Muscle of leg (tissue), 11 donors: ENCODE results near the gene PLXNB2. TPM values are rescaled to one million over a fixed set of nuclear protein-coding genes. Genes with fewer than 3 reads are reported as not detected.
A peak's percentile ranks its signal among the peaks of the same experiment; 100 is the strongest.

Source experiments
- DNase-seq: peaks from one replicate; pipeline ENCODE4 v3.0.0; 2013
- H3K27ac ChIP-seq: one replicate; pipeline ENCODE4 v1.5.1; 2013; ENCODE audit warnings: mild to moderate bottlenecking, low read length, control low read depth
- H3K27me3 ChIP-seq: one replicate; pipeline ENCODE4 v1.6.1; 2013; ENCODE audit warnings: low read length; ENCODE audit not compliant: control insufficient read depth, insufficient read depth
- H3K36me3 ChIP-seq: one replicate; pipeline ENCODE4 v1.6.1; 2013; ENCODE audit warnings: low read length; ENCODE audit not compliant: control insufficient read depth, insufficient read depth
- H3K4me1 ChIP-seq: one replicate; pipeline ENCODE4 v1.6.1; 2013; ENCODE audit warnings: low read length; ENCODE audit not compliant: control insufficient read depth, insufficient read depth
- H3K4me3 ChIP-seq: one replicate; pipeline ENCODE4 v1.5.1; 2013; ENCODE audit warnings: low read length, control low read depth
- H3K9me3 ChIP-seq: replicated peaks from 2 replicates; pipeline ENCODE4 v1.6.1; 2013; ENCODE audit warnings: low read depth, low read length; ENCODE audit not compliant: control insufficient read depth
- WGBS: methylation state at CpG from one replicate; pipeline ENCODE4 v1.1.5; 2013; ENCODE audit warnings: missing lambda C conversion rate; ENCODE audit not compliant: insufficient coverage; 5-methylcytosine and 5-hydroxymethylcytosine counted together
- polyA plus RNA-seq, 8 donors: library from polyadenylated mRNA; unstranded; fragments of 120-200 nt; gene quantifications; one replicate each; pipeline versions ENCODE4 v1.2.1 to v1.2.3, GENCODE V29; 2013; ENCODE audit warnings: inconsistent platforms in 1 of 8, low replicate concordance in 1 of 8; ENCODE audit not compliant: insufficient read length in 8 of 8, insufficient read depth in 1 of 8
- total RNA-seq: library from RNA; stranded (reverse); fragments of 120-200 nt; gene quantifications from one replicate; pipeline ENCODE4 v1.2.4, GENCODE V29; 2013

Gene PLXNB2
- total and polyA plus RNA-seq, 9 donors, result 36.9 to 110 (median 93.3) TPM

GRCh38 chr22:50304528-50305392 is 2.7 kb downstream of the PLXNB2 start:
- H3K4me3 ChIP-seq, result peak overlapping the region; percentile 88
- WGBS, result 49% methylated on average over 14 of the region's 22 CpGs
- no peaks in the 10 kb centered on the region for H3K9me3 ChIP-seq
- peaks cover 19% of the 10 kb centered on the region for H3K36me3 ChIP-seq
- peak overlapping the region; percentile 92 for H3K27ac ChIP-seq
- DNase-seq, result peak; percentile 56
- peaks cover 87% of the 10 kb centered on the region for H3K4me1 ChIP-seq
- H3K27me3 ChIP-seq, result no peaks in the 10 kb centered on the region

DNA sequence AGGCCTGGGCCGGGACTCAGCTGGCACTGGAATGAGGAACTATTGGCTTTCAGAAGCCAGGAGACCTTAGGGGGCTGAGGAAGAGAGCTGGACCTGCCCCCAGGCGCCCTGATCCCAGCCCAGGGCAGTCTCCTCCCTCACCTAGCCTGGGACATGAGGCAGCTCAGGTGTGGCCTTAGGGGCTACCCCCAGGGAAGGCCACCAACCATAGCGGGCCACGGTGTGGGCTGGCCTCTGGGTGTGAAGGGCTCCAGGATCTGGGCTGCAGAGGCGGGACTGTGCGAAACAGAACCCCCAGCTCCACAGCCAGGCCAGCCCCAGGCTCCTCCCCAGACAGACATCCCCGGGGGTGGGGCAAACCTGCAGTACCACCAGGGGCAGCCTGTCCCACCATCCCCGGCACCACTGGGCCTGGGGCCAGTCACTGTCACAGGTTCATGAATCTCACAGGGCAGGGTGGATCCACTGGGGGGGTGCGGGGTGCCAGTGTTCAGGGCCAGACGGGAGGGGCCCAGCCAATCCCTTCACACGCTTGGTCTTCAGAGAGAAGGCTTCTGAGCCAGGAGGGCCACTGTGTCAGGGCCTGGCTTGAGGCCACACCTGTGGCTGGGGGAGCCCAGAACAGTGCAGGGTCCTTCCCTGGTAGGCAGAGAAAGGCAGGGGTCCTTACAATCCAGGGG is 3.5 kb downstream of the PLXNB2 start:
- H3K4me3 ChIP-seq, result peak overlapping the region; percentile 2
- H3K27me3 ChIP-seq, result no peaks in the 10 kb centered on the region
- H3K36me3 ChIP-seq, result peaks cover 19% of the 10 kb centered on the region
- H3K9me3 ChIP-seq, result no peaks in the 10 kb centered on the region
- 45% methylated on average over 6 of the region's 11 CpGs for WGBS
- peak overlapping the region; percentile 92 for H3K27ac ChIP-seq
- H3K4me1 ChIP-seq, result peaks cover 84% of the 10 kb centered on the region
- DNase-seq, result peak; percentile 47

GRCh38 chr22:50303515-50303847 is 4.0 kb downstream of the PLXNB2 start:
- H3K4me1 ChIP-seq, result peaks cover 83% of the 10 kb centered on the region
- no peaks in the 10 kb centered on the region for H3K9me3 ChIP-seq
- no peak overlapping the region for H3K4me3 ChIP-seq

GRCh38 chr22:50302564-50302963 is 4.9 kb downstream of the PLXNB2 start:
- DNase-seq, result peak; percentile 72
- no peak overlapping the region for H3K4me3 ChIP-seq
- H3K9me3 ChIP-seq, result no peaks in the 10 kb centered on the region
- H3K36me3 ChIP-seq, result peaks cover 19% of the 10 kb centered on the region
- H3K27me3 ChIP-seq, result no peaks in the 10 kb centered on the region
- 13% methylated on average over 2 of the region's 5 CpGs for WGBS
- peak overlapping the region; percentile 92 for H3K27ac ChIP-seq
- peaks cover 75% of the 10 kb centered on the region for H3K4me1 ChIP-seq

More at GRCh38 chr22:50303515-50303847, 4.0 kb downstream of the PLXNB2 start:
- H3K36me3 ChIP-seq, result peaks cover 19% of the 10 kb centered on the region
- DNase-seq, result no peak
- H3K27ac ChIP-seq, result peak overlapping the region; percentile 92
- H3K27me3 ChIP-seq, result no peaks in the 10 kb centered on the region
- WGBS, result 53% methylated on average over 7 of the region's 7 CpGs

- Histone ChIP-seq H3K27me3 (no peaks in the 10 kb centered on the region), H3K9me3 (no peaks in the 10 kb centered on the region), H3K4me3 (no peak overlapping the region), H3K36me3 (peaks cover 19% of the 10 kb centered on the region), H3K27ac (peak overlapping the region; percentile 89), H3K4me1 (peaks cover 75% of the 10 kb centered on the region)
- DNase-seq, result peak; percentile 35
- WGBS, result 46% methylated on average over 9 of the region's 9 CpGs
Observed at GRCh38 chr22:50302041-50302541, 5.4 kb downstream of the PLXNB2 start.

DNA sequence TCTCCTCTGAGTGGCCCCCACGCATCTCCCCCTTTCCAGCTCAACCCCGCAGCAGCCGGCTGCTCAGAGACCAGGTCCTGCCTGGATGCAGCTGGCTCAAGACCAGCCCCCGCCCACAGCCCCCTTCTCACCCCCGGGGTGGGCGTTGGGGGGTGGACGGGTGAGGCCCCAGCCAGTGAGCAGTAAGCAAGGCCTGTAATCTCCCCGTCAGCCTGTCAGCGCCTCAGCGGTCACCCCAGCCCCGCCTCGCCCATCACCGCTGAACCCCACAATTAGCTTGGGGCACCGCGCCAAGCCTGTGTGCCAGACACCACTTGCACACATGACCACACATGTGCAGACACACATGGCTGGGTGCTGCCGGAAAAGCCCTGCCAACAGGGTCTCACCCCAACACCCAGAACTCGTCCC is 5.9 kb downstream of the PLXNB2 start:
- Histone ChIP-seq H3K9me3 (no peaks in the 10 kb centered on the region), H3K4me3 (no peak overlapping the region), H3K36me3 (peaks cover 19% of the 10 kb centered on the region), H3K27me3 (no peaks in the 10 kb centered on the region), H3K27ac (peak overlapping the region; percentile 89), H3K4me1 (peaks cover 78% of the 10 kb centered on the region)
- WGBS, result 31% methylated on average over 13 of the region's 17 CpGs
- no peak for DNase-seq

GRCh38 chr22:50300620-50301257 is 6.7 kb downstream of the PLXNB2 start:
- Histone ChIP-seq H3K36me3 (peaks cover 19% of the 10 kb centered on the region), H3K27me3 (no peaks in the 10 kb centered on the region), H3K4me1 (peaks cover 71% of the 10 kb centered on the region), H3K4me3 (no peak overlapping the region), H3K27ac (peak overlapping the region; percentile 89), H3K9me3 (no peaks in the 10 kb centered on the region)
- WGBS, result 59% methylated on average over 14 of the region's 14 CpGs
- DNase-seq, result no peak

DNA sequence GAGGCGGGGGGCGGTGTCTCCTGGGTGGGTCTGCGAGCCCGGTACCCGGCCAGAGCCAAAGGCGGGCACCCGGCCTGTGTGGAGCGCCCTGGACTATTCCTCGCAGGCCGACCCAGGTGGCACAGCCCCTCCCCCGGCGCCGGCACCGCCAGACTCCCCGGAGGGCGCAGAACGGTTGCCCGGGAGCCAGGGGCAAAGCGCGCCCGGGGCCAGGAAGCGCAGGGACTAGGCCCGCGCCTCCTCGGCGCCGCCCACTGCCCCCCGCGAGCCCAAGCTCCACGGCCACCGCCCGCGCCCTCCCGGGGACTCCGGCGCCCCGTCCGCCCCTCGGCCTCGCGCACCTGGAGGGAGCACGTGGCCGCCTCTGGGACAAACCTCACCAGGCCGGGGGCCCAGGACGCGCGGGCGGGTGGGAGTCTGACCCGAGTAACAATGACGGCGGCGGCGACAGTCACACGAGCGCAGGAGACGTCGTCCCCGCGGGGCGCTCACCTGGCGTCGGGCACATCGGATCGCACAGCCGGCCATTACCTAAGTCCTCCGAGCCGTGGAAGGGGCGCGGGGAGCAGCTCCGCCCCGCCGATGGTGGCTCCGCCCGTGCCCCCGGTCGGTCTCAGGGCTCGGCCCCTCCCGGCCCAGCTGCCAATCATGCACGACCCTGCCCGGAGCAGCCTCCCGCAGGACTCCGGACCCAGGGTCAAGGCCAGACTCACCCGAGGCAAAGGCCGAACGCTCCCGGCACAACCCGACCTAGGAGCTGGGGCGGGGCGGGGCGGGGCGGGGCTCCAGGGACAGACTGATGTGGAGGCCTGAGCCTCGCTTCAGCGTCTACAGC is 7.4 kb downstream of the PLXNB2 start:
- Histone ChIP-seq H3K36me3 (peaks cover 17% of the 10 kb centered on the region), H3K27ac (no peak overlapping the region), H3K4me3 (no peak overlapping the region), H3K9me3 (no peaks in the 10 kb centered on the region), H3K27me3 (no peaks in the 10 kb centered on the region), H3K4me1 (peaks cover 64% of the 10 kb centered on the region)
- WGBS, result 20% methylated on average over 92 of the region's 93 CpGs
- no peak for DNase-seq

GRCh38 chr22:50298937-50299784 is 8.3 kb downstream of the PLXNB2 start:
- WGBS, result 37% methylated on average over 33 of the region's 59 CpGs
- Histone ChIP-seq H3K4me3 (no peak overlapping the region), H3K9me3 (no peaks in the 10 kb centered on the region), H3K27me3 (no peaks in the 10 kb centered on the region), H3K27ac (no peak overlapping the region), H3K36me3 (peaks cover 17% of the 10 kb centered on the region), H3K4me1 (peaks cover 62% of the 10 kb centered on the region)
- DNase-seq, result no peak
